Measurements from ENCODE around the gene CDKL1.
"Not testable (repeated sequence)": the region's sequence is repeated elsewhere in the genome, so short reads cannot be mapped to it uniquely, and the experiment has no call there.

CDKL1 gene

DNA sequence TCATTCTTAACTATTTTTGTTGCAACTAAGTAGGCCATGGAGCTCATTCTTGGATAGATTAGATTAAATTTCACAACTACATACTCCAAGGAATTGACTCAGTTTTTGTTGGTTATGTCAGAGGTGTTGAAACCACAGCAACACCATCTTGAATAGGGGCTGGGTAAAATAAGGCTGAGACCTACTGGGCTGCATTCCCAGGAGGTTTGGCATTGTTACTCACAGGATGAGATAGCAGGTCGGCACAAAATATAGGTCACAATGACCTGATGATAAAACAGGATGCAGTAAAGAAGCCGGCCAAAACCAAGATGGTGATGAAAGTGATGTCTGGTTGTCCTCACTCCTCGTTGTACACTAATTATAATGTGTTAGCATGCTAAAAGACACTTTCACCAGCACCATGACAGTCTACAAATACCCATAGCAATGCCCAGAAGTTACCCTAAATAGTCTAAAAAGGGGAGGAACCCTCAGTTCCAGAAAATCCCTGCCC, 63.6 kb downstream of the CDKL1 start:
- no peak overlapping the region for H3K4me3 ChIP-seq (ENCODE audit: low read length)
- TF ChIP-seq, protein P1, sequence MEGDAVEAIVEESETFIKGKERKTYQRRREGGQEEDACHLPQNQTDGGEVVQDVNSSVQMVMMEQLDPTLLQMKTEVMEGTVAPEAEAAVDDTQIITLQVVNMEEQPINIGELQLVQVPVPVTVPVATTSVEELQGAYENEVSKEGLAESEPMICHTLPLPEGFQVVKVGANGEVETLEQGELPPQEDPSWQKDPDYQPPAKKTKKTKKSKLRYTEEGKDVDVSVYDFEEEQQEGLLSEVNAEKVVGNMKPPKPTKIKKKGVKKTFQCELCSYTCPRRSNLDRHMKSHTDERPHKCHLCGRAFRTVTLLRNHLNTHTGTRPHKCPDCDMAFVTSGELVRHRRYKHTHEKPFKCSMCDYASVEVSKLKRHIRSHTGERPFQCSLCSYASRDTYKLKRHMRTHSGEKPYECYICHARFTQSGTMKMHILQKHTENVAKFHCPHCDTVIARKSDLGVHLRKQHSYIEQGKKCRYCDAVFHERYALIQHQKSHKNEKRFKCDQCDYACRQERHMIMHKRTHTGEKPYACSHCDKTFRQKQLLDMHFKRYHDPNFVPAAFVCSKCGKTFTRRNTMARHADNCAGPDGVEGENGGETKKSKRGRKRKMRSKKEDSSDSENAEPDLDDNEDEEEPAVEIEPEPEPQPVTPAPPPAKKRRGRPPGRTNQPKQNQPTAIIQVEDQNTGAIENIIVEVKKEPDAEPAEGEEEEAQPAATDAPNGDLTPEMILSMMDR (conservative IDR thresholded peaks at IDR 0.05; ENCODE audit: low read length), result no peak
- DNase-seq (ENCODE audit: low read depth), result peak; percentile 90

DNA sequence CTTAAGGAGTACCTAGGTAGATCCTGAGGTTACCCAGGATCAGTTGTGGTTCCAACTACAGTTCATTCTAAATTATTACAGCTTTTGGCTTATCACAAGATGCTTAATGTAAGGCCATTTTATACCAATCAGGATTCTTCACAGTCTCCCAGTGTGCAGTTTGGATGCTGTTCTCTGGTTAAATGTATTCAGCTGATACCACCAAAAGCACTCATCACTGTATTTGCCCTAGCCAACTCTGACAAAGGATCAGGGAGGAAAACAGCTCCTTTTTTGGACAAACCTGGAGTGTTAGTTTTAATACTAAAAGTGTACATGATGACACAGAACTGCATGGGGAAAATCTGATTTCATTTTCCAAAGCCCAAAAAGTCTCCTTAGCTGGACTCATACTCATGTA, 65.1 kb downstream of the CDKL1 start:
- no peak for DNase-seq (ENCODE audit: low read depth)
- no peak overlapping the region for H3K4me3 ChIP-seq (ENCODE audit: low read length)
- TF ChIP-seq, protein P1 (conservative IDR thresholded peaks at IDR 0.05; ENCODE audit: low read length), result no peak

DNA sequence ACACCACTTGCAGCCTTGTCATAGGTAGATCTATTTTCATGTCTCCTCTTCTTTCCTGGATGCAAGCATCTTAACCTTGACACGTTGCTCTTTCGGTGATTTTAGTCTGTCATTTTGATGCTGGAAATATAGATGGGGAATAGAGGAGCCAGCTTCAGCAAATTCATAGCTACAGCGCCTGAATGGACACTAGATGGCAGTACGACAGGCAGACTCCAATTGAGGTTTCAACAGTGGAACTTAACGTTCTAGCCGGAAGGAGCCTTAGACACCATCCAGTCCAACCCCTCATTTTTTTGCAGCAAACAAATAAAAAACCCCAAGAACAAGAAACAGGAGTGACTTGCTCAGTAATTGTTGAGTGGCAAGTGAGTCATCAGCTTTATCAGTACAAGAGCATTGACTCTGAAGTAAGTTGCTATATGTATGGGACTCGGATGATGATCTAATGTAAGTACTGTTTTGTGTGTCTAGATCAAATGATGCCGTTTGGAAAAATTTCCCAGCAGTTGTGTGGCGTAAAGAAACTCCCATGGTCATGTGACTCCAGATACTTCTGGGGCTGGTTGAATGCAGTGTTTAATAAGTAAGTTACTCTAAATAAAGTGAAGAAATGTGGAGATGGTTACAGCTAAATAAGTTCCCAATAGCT, 75.5 kb downstream of the CDKL1 start:
- peak overlapping the region; percentile 43 for H3K4me3 ChIP-seq (ENCODE audit: low read length)
- peak; percentile 88 for DNase-seq (ENCODE audit: low read depth)
- TF ChIP-seq, protein P1 (conservative IDR thresholded peaks at IDR 0.05; ENCODE audit: low read length), result peak; percentile 97

DNA sequence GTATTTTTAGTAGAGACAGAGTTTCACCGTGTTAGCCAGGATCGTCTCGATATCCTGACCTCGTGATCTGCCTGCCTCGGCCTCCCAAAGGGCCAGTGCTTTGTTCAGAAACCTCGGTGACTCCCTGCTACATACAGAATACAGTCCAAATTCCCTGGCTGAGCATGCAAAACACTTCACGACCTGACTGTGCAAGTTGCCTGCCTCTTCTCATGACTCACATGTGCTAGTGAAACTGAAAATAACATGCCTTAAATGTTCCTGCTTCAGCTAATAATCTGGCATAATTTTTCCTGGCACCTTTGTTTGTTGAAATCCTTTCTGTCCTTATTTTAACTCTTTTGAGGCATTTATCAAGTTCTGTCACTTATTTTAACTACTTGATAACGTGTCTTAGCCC, 76.4 kb downstream of the CDKL1 start:
- peak; percentile 74 for DNase-seq (ENCODE audit: low read depth)
- TF ChIP-seq, protein P1 (conservative IDR thresholded peaks at IDR 0.05; ENCODE audit: low read length), result no peak; the same call in 1 of the 2 replicates
- peak overlapping the region; percentile 17 for H3K4me3 ChIP-seq (ENCODE audit: low read length)

DNA sequence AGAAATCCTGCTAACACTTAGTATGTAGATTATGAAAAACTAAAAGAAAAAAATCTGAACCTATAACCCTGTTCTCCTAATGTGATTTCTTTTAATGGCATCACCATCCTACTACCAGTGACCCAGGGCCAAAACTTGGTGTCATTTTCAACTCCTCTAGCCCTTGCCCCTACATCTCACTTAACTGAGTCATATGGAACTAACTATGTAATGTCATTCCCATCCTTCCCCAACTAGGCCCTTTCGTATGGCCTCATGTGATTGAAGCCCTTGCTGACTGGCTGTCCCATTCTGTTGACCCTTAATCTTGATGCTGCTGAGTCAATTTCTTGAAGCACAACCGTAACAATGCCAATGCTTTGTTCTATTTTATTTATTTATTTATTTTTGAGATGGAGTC, 77.0 kb downstream of the CDKL1 start:
- no peak overlapping the region for H3K4me3 ChIP-seq (ENCODE audit: low read length)
- TF ChIP-seq, protein P1 (conservative IDR thresholded peaks at IDR 0.05; ENCODE audit: low read length), result no peak
- DNase-seq (ENCODE audit: low read depth), result no peak

DNA sequence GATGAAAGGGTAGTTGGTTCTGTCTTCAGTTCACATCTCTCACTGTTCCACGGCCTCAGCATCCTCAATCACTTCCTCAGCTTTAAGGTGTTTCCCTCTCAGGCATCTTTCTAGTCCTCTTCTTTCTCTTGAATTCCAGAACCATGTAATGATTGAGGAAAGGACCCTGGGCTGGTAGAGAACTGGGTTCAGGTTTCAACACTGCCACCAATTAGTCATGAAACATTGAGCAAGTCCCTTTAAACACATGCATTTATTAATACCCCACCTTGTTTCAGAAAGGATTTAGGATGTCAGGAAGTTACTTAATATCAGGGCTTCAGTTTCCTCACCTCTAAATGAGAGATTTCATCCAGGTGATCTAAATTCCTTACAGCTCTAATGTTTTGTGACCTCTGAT, 77.4 kb downstream of the CDKL1 start:
- H3K4me3 ChIP-seq (ENCODE audit: low read length), result no peak overlapping the region
- TF ChIP-seq, protein P1 (conservative IDR thresholded peaks at IDR 0.05; ENCODE audit: low read length), result no peak
- DNase-seq (ENCODE audit: low read depth), result peak; percentile 53

DNA sequence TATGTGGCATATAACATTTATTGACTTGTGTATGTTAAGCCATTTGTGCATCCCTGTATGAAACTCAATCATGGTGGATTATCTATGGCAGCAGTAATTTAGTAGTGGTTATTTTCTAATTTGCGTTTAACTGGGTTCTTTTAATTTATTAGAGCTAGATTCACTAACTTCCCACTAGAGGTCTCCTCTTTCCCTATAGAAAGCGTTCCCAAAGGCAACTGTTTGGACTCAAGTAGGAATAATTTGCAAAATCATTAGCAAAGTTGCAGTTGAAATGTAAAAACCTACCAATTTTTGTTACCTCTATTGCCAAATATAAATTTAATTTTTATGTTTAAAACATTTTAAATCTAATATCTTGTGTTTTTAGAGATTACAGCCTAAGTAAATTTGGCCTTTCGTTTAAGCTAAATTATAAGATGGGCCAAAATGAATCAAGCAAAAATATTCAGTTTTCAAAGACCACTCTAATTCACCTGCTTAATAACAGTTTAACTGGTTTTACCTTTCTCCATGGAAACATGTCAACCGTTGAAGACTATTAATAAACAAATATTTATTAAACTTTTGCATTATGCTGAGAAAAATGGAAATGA, 78.6 kb downstream of the CDKL1 start:
- peak; percentile 62 for DNase-seq (ENCODE audit: low read depth)

DNA sequence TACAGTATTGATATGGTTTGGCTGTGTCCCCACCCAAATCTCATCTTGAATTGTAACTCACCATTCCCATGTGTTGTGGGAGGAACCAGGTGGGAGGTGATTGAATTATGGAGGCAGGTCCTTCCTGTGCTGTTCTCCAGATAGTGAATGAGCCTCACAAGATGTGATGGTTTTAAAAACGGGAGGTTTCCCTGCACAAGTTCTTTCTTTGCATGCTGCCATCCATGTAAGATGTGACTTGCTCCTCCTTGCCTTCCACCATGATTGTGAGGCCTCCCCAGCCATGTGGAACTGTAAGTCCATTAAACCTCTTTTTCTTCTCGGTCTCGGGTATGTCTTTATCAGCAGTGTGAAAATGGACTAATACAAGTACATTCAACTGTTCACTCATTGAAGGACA, 82.6 kb downstream of the CDKL1 start:
- DNase-seq (ENCODE audit: low read depth); H3K4me3 ChIP-seq (ENCODE audit: low read length): not testable (repeated sequence)

More for the DNA sequence above, 78.6 kb downstream of the CDKL1 start:
- TF ChIP-seq, protein P1 (conservative IDR thresholded peaks at IDR 0.05; ENCODE audit: low read length), result peak; percentile 82
- no peak overlapping the region for H3K4me3 ChIP-seq (ENCODE audit: low read length)

Data from AG10803 (cell line).